Endothelial cell of umbilical vein (primary cell): ENCODE measurements around the gene TTC21A. TPM values are rescaled to one million over a fixed set of nuclear protein-coding genes. Genes with fewer than 3 reads are reported as not detected.

Experiments
- BruUV-seq: library from RNA; stranded (reverse); fragments of 400-500 nt; replicated peaks from 2 replicates; lab custom pipeline; 2021; lab: Mats Ljungman, UMichigan
- CTCF ChIA-PET: fragments of 300-600, 350-600 bp; sonication (Branson Sonifier 250); formaldehyde crosslinking; loops from one replicate; lab custom pipeline; 2021; ENCODE audit warnings: antibody characterized with exemption, inconsistent platforms; lab: Charles Lee
- POLR2A ChIA-PET: fragments of 300-600, 350-600 bp; sonication (Branson Sonifier 250); formaldehyde crosslinking; loops from one replicate; lab custom pipeline; 2021; ENCODE audit warnings: antibody characterized with exemption, inconsistent platforms; lab: Charles Lee
- DNase-seq: peaks from one replicate; pipeline ENCODE4 v3.0.0-alpha.2; 2011; ENCODE audit warnings: low read depth, low spot score
- FAIRE-seq: peaks from 2 replicates; lab custom pipeline; 2011; peaks lifted over from hg19 to GRCh38; lab: Jason Lieb, UNC
- H2AFZ ChIP-seq: 2 replicates; pipeline ENCODE4 v1.6.0; 2012; ENCODE audit warnings: low read depth, low read length, control low read depth, inconsistent platforms
- H3K27ac ChIP-seq: 2 replicates; pipeline ENCODE4 v1.5.1; 2011; ENCODE audit warnings: low read depth, mild to moderate bottlenecking, control low read depth, low read length, moderate library complexity; ENCODE audit not compliant: insufficient read depth
- H3K27me3 ChIP-seq, 2 experiments: 2 replicates each; pipeline versions ENCODE4 v1.6.0 to v1.6.1; 2011; ENCODE audit warnings: low read length in 2 of 2, mixed read lengths in 1 of 2; ENCODE audit not compliant: control insufficient read depth in 2 of 2, insufficient read depth in 2 of 2
- H3K36me3 ChIP-seq, 2 experiments: 2 replicates in 1 of 2; 3 replicates in 1 of 2; pipeline ENCODE4 v1.5.1; 2011; ENCODE audit warnings: low read length in 2 of 2, mild to moderate bottlenecking in 1 of 2, moderate library complexity in 1 of 2; ENCODE audit not compliant: control insufficient read depth in 2 of 2, insufficient read depth in 2 of 2; ENCODE audit errors: extremely low read depth in 1 of 2
- H3K4me1 ChIP-seq: 3 replicates; pipeline ENCODE4 v1.5.1; 2011; ENCODE audit warnings: mild to moderate bottlenecking, low read length; ENCODE audit not compliant: control insufficient read depth, insufficient read depth; ENCODE audit errors: extremely low read depth
- H3K4me2 ChIP-seq: 2 replicates; pipeline ENCODE4 v1.6.1; 2011; ENCODE audit warnings: low read length, control low read depth, mixed read lengths; ENCODE audit not compliant: insufficient read depth
- H3K4me3 ChIP-seq, 3 experiments: fragments of 200-600 bp in 1 of 3; sonication (generic), shearing (Covaris generic) in 1 of 3; replicated peaks in 1 of 3; 2 replicates each; pipeline ENCODE4 v1.5.1; 2011 to 2016; ENCODE audit warnings: control low read depth in 3 of 3, low read length in 3 of 3, mild to moderate bottlenecking in 2 of 3, inconsistent platforms in 1 of 3, low read depth in 1 of 3, moderate library complexity in 1 of 3; ENCODE audit not compliant: insufficient read depth in 1 of 3
- H3K79me2 ChIP-seq: 2 replicates; pipeline ENCODE4 v1.6.0; 2012; ENCODE audit warnings: low read length, inconsistent platforms; ENCODE audit not compliant: control insufficient read depth, insufficient read depth
- H3K9ac ChIP-seq: replicated peaks from 2 replicates; pipeline ENCODE3; 2011; ENCODE audit warnings: low read length, control low read depth; ENCODE audit not compliant: insufficient read depth; ENCODE audit errors: extremely low read depth
- H3K9me1 ChIP-seq: replicated peaks from 3 replicates; pipeline ENCODE4 v1.6.0; 2011; ENCODE audit warnings: mild to moderate bottlenecking, low read length; ENCODE audit not compliant: control insufficient read depth, insufficient read depth; ENCODE audit errors: extremely low read depth
- H3K9me3 ChIP-seq: replicated peaks from 2 replicates; pipeline ENCODE4 v1.5.1; 2012; ENCODE audit warnings: low read length, inconsistent platforms; ENCODE audit not compliant: control insufficient read depth, insufficient read depth
- H4K20me1 ChIP-seq: replicated peaks from 2 replicates; pipeline ENCODE3; 2011; ENCODE audit warnings: mild to moderate bottlenecking, low read length; ENCODE audit not compliant: control insufficient read depth, insufficient read depth; ENCODE audit errors: extremely low read depth
- EZH2 ChIP-seq: IDR thresholded peaks from 2 replicates; pipeline ENCODE4 v1.6.1; 2012; ENCODE audit warnings: borderline replicate concordance, low read depth, mild to moderate bottlenecking, moderate library complexity, low read length, inconsistent platforms; ENCODE audit not compliant: severe bottlenecking
- FOS ChIP-seq: IDR thresholded peaks from 2 replicates; pipeline ENCODE4 v1.6.1; 2011; ENCODE audit warnings: mild to moderate bottlenecking, low read length, moderate library complexity, borderline replicate concordance; ENCODE audit not compliant: insufficient read depth
- GATA2 ChIP-seq: IDR thresholded peaks from 2 replicates; pipeline ENCODE4 v1.7.0; 2011; ENCODE audit warnings: low read depth, mild to moderate bottlenecking, moderate library complexity, mixed read lengths, low read length; ENCODE audit not compliant: insufficient read length, insufficient read depth
- JUN ChIP-seq: IDR thresholded peaks from 2 replicates; pipeline ENCODE4 v1.6.1; 2011; ENCODE audit warnings: borderline replicate concordance, low read depth; ENCODE audit not compliant: insufficient read length, insufficient read depth
- MYC ChIP-seq: IDR thresholded peaks from one replicate; pipeline ENCODE4 v1.6.1; 2011; ENCODE audit warnings: mild to moderate bottlenecking, low read depth, low read length
- POLR2A ChIP-seq: IDR thresholded peaks from 2 replicates; pipeline ENCODE4 v1.6.1; 2012; ENCODE audit warnings: low read depth, mild to moderate bottlenecking, control low read depth, low read length
- POLR2AphosphoS5 ChIP-seq: IDR thresholded peaks from 2 replicates; pipeline ENCODE4 v1.6.1; 2012; ENCODE audit warnings: low read depth, mild to moderate bottlenecking, control low read depth, low read length, moderate library complexity; ENCODE audit not compliant: insufficient read depth
- dilution Hi-C: fragments of 300-500 bp; cut with MboI; formaldehyde crosslinking; loops from one replicate; pipeline ENCODE4 v1.15.0; 2019; ENCODE audit warnings: low sequenced_read_pairs; ENCODE audit not compliant: extremely low pct_ligation_motif_present
- intact Hi-C: fragments of 100-400 bp; cut with micrococcal nuclease; formaldehyde crosslinking; loops from one replicate; pipeline ENCODE4 v1.10.0; 2022
- polyA plus RNA-seq, 4 experiments: library from polyadenylated mRNA; depleted of rRNA in 3 of 4; stranded (reverse) in 3 of 4; unstranded in 1 of 4; fragments of >200 nt; gene quantifications; 2 replicates each; pipeline versions ENCODE4 v1.2.1 to v1.2.3, GENCODE V29; 2011 to 2012; ENCODE audit warnings: missing spikeins in 1 of 4
- total RNA-seq: library from RNA; stranded (reverse); gene quantifications from 2 replicates; pipeline ENCODE4 v1.2.3, GENCODE V29; 2021
- TF ChIP-seq, protein P1 (sequence below): IDR thresholded peaks from 2 replicates; pipeline ENCODE4 v1.6.1; 2011; ENCODE audit not compliant: insufficient read depth, insufficient read length
- TF ChIP-seq, protein P2 (sequence below), 2 donors: IDR thresholded peaks; 1 replicate in 1 of 2; 2 replicates in 1 of 2; pipeline ENCODE4 v1.5.1; 2011; ENCODE audit warnings: low read length in 2 of 2, mild to moderate bottlenecking in 2 of 2, moderate library complexity in 2 of 2, control low read depth in 1 of 2, inconsistent platforms in 1 of 2, low read depth in 1 of 2; ENCODE audit not compliant: insufficient read depth in 1 of 2; ENCODE audit errors: extremely low read depth in 1 of 2

The TTC21A gene
- total and polyA plus RNA-seq, 2 donors (not counting 3 experiments of a cell fraction or from before 2014, with no cell fraction given): 4.7 to 7.8 TPM

DNA sequence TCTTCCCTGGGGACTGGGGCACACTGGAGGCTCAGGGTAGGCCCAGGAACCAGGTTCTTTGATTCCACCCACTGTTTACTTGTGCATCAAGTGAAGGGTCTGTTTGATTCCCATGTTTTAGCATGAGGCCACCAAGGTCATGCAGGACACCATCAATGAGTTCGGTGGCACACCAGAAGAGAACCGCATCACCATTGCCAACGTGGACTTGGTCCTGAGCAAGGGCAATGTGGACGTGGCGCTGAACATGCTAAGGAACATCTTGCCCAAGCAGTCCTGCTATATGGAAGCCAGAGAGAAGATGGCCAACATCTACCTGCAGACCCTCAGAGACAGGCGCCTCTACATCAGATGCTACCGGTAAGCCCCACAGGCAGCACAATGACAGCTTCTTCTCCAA is 21.5 kb downstream of the TTC21A start:
- intact Hi-C loops: loop anchor here (5.0 kb wide), 1 partner anchor 253 kb away; the partner anchor contains the start of gene SLC25A38

DNA sequence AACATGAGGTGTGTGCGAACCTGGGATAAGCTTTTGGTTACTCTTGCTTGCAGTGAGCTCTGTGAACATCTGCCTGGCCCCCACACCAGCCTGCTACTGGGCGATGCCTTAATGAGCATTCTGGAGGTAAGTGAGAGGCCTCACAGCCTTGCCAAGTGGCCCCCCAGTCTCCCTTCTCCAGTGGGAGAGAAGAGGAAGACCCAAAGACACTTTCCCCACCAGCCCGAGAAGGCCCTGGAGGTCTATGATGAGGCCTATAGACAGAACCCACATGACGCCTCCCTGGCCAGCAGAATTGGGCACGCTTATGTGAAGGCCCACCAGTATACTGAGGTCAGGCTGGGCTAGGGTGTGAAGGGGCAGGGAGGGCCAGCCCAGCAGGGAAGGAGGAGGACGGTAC is 22.5 kb downstream of the TTC21A start:
- H3K36me3 ChIP-seq: no peaks in the 10 kb centered on the region
- no peak overlapping the region for H3K4me2 ChIP-seq
- no peak overlapping the region for H3K27ac ChIP-seq
- intact Hi-C loops (no loop called here), dilution Hi-C loops (no loop called here)
- no peaks in the 10 kb centered on the region for H3K27me3 ChIP-seq
- no peak overlapping the region for H3K9ac ChIP-seq
- ChIA-PET POLR2A (interaction anchor here (0.7 to 1.0 kb wide), 2 partner anchors 16 to 48 kb away, joined by 3 read pairs; no protein-coding TSS in a partner anchor), CTCF (interaction anchor here (8.4 to 11.3 kb wide), 2 partner anchors 60 to 158 kb away, joined by 172 to 449 read pairs; partner anchors contain the start of gene XIRP1)
- H2AFZ ChIP-seq: no peak overlapping the region
- H3K9me3 ChIP-seq: no peaks in the 10 kb centered on the region
- no peaks in the 10 kb centered on the region for H3K9me1 ChIP-seq
- no peaks in the 10 kb centered on the region for H3K79me2 ChIP-seq
- H3K4me3 ChIP-seq: no peak overlapping the region
- no peaks in the 10 kb centered on the region for H4K20me1 ChIP-seq
- no TSS peak for BruUV-seq
- no peak for DNase-seq
- H3K4me1 ChIP-seq: peaks cover 14% of the 10 kb centered on the region
- FAIRE-seq: no peak
- TF ChIP-seq MYC (no peak), EZH2 (no peak), FOS (no peak), JUN (no peak), POLR2A (no peak), GATA2 (no peak), POLR2AphosphoS5 (no peak)
- TF ChIP-seq, protein P1, sequence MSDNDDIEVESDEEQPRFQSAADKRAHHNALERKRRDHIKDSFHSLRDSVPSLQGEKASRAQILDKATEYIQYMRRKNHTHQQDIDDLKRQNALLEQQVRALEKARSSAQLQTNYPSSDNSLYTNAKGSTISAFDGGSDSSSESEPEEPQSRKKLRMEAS: no peak
- TF ChIP-seq, protein P2, sequence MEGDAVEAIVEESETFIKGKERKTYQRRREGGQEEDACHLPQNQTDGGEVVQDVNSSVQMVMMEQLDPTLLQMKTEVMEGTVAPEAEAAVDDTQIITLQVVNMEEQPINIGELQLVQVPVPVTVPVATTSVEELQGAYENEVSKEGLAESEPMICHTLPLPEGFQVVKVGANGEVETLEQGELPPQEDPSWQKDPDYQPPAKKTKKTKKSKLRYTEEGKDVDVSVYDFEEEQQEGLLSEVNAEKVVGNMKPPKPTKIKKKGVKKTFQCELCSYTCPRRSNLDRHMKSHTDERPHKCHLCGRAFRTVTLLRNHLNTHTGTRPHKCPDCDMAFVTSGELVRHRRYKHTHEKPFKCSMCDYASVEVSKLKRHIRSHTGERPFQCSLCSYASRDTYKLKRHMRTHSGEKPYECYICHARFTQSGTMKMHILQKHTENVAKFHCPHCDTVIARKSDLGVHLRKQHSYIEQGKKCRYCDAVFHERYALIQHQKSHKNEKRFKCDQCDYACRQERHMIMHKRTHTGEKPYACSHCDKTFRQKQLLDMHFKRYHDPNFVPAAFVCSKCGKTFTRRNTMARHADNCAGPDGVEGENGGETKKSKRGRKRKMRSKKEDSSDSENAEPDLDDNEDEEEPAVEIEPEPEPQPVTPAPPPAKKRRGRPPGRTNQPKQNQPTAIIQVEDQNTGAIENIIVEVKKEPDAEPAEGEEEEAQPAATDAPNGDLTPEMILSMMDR (IDR thresholded peaks at IDR 0.05; ENCODE audit: extremely low read depth in 1 of 2, insufficient read depth in 1 of 2, low read depth in 1 of 2, low read length in 2 of 2): no peak

More for the DNA sequence above, 21.5 kb downstream of the TTC21A start:
- H3K27ac ChIP-seq: no peak overlapping the region
- no peak overlapping the region for H3K4me3 ChIP-seq
- DNase-seq (no peak), FAIRE-seq (no peak)
- H3K4me2 ChIP-seq: no peak overlapping the region
- H3K36me3 ChIP-seq: no peaks in the 10 kb centered on the region
- no peak overlapping the region for H2AFZ ChIP-seq
- H3K9me3 ChIP-seq: no peaks in the 10 kb centered on the region
- peaks cover 10% of the 10 kb centered on the region for H3K4me1 ChIP-seq
- no peaks in the 10 kb centered on the region for H3K79me2 ChIP-seq
- H3K9ac ChIP-seq: no peak overlapping the region
- CTCF ChIA-PET: interaction anchor here (4.4 to 11.3 kb wide), 4 partner anchors 38 to 159 kb away, joined by 36 to 449 read pairs (median 106); partner anchors contain the start of gene XIRP1
- no peaks in the 10 kb centered on the region for H4K20me1 ChIP-seq
- dilution Hi-C loops: no loop called here
- no peaks in the 10 kb centered on the region for H3K27me3 ChIP-seq
- H3K9me1 ChIP-seq: no peaks in the 10 kb centered on the region
- POLR2A ChIA-PET: no interaction called here
- BruUV-seq: no TSS peak
- TF ChIP-seq, protein P2 (IDR thresholded peaks at IDR 0.05; ENCODE audit: extremely low read depth in 1 of 2, insufficient read depth in 1 of 2, low read depth in 1 of 2, low read length in 2 of 2): no peak
